GM19455 (cell line): Measurements from ENCODE around the gene PPP2R2D.
A peak's percentile ranks its signal among the peaks of the same experiment; 100 is the strongest.

Experiments used
- ATAC-seq: cut with Tn5 transposase; IDR thresholded peaks from one replicate; pipeline ENCODE4 v1.9.1; 2021; ENCODE audit not compliant: unreplicated experiment

The PPP2R2D gene

GRCh38 chr10:131926743-131927595 lies 26.2 kb downstream of the PPP2R2D start:
- ATAC-seq = no peak

GRCh38 chr10:131928248-131929095 lies 27.7 kb downstream of the PPP2R2D start:
- peak; percentile 86 for ATAC-seq

GRCh38 chr10:131929122-131929845 lies 28.5 kb downstream of the PPP2R2D start:
- no peak for ATAC-seq

GRCh38 chr10:131930150-131930549 lies 29.3 kb downstream of the PPP2R2D start:
- no peak for ATAC-seq

GRCh38 chr10:131930586-131931330 lies 29.9 kb downstream of the PPP2R2D start:
- no peak for ATAC-seq

- no peak for ATAC-seq
Measured at GRCh38 chr10:131931981-131932380, 31.2 kb downstream of the PPP2R2D start.

- no peak for ATAC-seq
Measured at GRCh38 chr10:131933016-131933695, 32.3 kb downstream of the PPP2R2D start.

- no peak for ATAC-seq
Measured at GRCh38 chr10:131933696-131934086, 32.9 kb downstream of the PPP2R2D start.

- no peak for ATAC-seq
Measured at GRCh38 chr10:131934769-131935168, 34.0 kb downstream of the PPP2R2D start.

- ATAC-seq = no peak
Measured at GRCh38 chr10:131935260-131935659, 34.5 kb downstream of the PPP2R2D start.

- ATAC-seq = no peak
Measured at GRCh38 chr10:131936294-131936693, 35.5 kb downstream of the PPP2R2D start.

GRCh38 chr10:131936736-131937135 lies 35.9 kb downstream of the PPP2R2D start:
- ATAC-seq = no peak

- ATAC-seq = no peak
Measured at GRCh38 chr10:131937836-131938235, 37.0 kb downstream of the PPP2R2D start.

- ATAC-seq = no peak
Measured at GRCh38 chr10:131938681-131939080, 37.9 kb downstream of the PPP2R2D start.

- ATAC-seq = no peak
Measured at GRCh38 chr10:131942455-131942854, 41.6 kb downstream of the PPP2R2D start.

GRCh38 chr10:131943021-131943814 lies 42.4 kb downstream of the PPP2R2D start:
- no peak for ATAC-seq

GRCh38 chr10:131944412-131944811 lies 43.6 kb downstream of the PPP2R2D start:
- ATAC-seq = no peak

- ATAC-seq = no peak
Measured at GRCh38 chr10:131944976-131945695, 44.3 kb downstream of the PPP2R2D start.

GRCh38 chr10:131946321-131946751 lies 45.5 kb downstream of the PPP2R2D start:
- ATAC-seq = no peak
